MV-4-11 (cell line): ENCODE data around the gene TMEM217.

Experiments
- DNase-seq: peaks from one replicate; lab custom pipeline; 2025; lab: John Stamatoyannopoulos, UW

Gene TMEM217

GRCh38 chr6:37280162-37280887 lies 22.4 kb upstream of the TMEM217 start:
- DNase-seq: peak; percentile 59

- peak; percentile 95 for DNase-seq
Observed at GRCh38 chr6:37279366-37280134, 21.6 kb upstream of the TMEM217 start.

- DNase-seq: peak; percentile 8
Observed at GRCh38 chr6:37277001-37277409, 19.1 kb upstream of the TMEM217 start.

GRCh38 chr6:37275350-37275749 lies 17.4 kb upstream of the TMEM217 start:
- no peak for DNase-seq

GRCh38 chr6:37273690-37274089 lies 15.7 kb upstream of the TMEM217 start:
- peak; percentile 19 for DNase-seq

GRCh38 chr6:37272834-37273566 lies 15.1 kb upstream of the TMEM217 start:
- no peak for DNase-seq

- no peak for DNase-seq
Observed at GRCh38 chr6:37269105-37269504, 11.2 kb upstream of the TMEM217 start.

GRCh38 chr6:37265860-37266259 lies 7.9 kb upstream of the TMEM217 start:
- no peak for DNase-seq

GRCh38 chr6:37265001-37265400 lies 7.1 kb upstream of the TMEM217 start:
- no peak for DNase-seq

- DNase-seq: no peak
Observed at GRCh38 chr6:37262446-37263026, 4.6 kb upstream of the TMEM217 start.

GRCh38 chr6:37261198-37261597 lies 3.3 kb upstream of the TMEM217 start:
- DNase-seq: no peak

- no peak for DNase-seq
Observed at GRCh38 chr6:37260444-37260843, 2.5 kb upstream of the TMEM217 start.

- DNase-seq: no peak
Observed at GRCh38 chr6:37260040-37260439, 2.1 kb upstream of the TMEM217 start.

GRCh38 chr6:37259191-37259590 lies 1.2 kb upstream of the TMEM217 start:
- DNase-seq: no peak

GRCh38 chr6:37258405-37259105 lies 611 bp upstream of the TMEM217 start:
- DNase-seq: no peak

- no peak for DNase-seq
Observed at GRCh38 chr6:37257320-37257633, 667 bp downstream of the TMEM217 start.

- peak; percentile 79 for DNase-seq
Observed at GRCh38 chr6:37256692-37257319, 1.1 kb downstream of the TMEM217 start.

GRCh38 chr6:37254881-37255280 lies 3.1 kb downstream of the TMEM217 start:
- DNase-seq: no peak

- no peak for DNase-seq
Observed at GRCh38 chr6:37253486-37254007, 4.4 kb downstream of the TMEM217 start.

- DNase-seq: no peak
Observed at GRCh38 chr6:37251211-37251780, 6.6 kb downstream of the TMEM217 start.
